ENCODE measurements around the gene SLC29A1. TPM values are rescaled to one million over a fixed set of nuclear protein-coding genes. Genes with fewer than 3 reads are reported as not detected.
"Not testable (repeated sequence)": the region's sequence is repeated elsewhere in the genome, so short reads cannot be mapped to it uniquely, and the experiment has no call there.

The SLC29A1 gene
- total RNA-seq, 1 experiment from 2014 or later: 11.0 TPM

DNA sequence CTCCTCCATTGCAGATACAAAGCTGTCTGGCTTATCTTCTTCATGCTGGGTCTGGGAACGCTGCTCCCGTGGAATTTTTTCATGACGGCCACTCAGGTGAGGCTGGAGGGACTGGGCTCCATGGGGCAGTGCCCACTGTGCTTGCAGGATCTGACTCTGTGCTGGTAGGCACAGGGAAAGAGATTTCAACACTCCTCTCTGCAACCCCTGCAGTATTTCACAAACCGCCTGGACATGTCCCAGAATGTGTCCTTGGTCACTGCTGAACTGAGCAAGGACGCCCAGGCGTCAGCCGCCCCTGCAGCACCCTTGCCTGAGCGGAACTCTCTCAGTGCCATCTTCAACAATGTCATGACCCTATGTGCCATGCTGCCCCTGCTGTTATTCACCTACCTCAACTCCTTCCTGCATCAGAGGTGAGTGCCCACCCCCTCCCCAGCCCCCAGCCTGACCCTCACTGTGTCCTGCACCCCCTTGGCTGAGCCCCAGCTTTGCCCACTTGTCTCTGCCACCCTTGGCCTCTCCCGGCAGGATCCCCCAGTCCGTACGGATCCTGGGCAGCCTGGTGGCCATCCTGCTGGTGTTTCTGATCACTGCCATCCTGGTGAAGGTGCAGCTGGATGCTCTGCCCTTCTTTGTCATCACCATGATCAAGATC is 6.1 kb downstream of the SLC29A1 start:
- peaks cover 3% of the 10 kb centered on the region; the same call in 1 of the 2 replicates for H3K4me1 ChIP-seq (replicated peaks)
- no peak overlapping the region for H3K27ac ChIP-seq
- H3K4me3 ChIP-seq: no peak overlapping the region
- no peaks in the 10 kb centered on the region for H3K27me3 ChIP-seq (replicated peaks)
- no peak for DNase-seq (ENCODE audit: low read depth in 1 of 2, low spot score in 2 of 2)
- H3K9me3 ChIP-seq (replicated peaks): no peaks in the 10 kb centered on the region
- 0 out of 2 replicates have a peak, but pooled peaks cover 5% of the 10 kb centered on the region for H3K36me3 ChIP-seq

DNA sequence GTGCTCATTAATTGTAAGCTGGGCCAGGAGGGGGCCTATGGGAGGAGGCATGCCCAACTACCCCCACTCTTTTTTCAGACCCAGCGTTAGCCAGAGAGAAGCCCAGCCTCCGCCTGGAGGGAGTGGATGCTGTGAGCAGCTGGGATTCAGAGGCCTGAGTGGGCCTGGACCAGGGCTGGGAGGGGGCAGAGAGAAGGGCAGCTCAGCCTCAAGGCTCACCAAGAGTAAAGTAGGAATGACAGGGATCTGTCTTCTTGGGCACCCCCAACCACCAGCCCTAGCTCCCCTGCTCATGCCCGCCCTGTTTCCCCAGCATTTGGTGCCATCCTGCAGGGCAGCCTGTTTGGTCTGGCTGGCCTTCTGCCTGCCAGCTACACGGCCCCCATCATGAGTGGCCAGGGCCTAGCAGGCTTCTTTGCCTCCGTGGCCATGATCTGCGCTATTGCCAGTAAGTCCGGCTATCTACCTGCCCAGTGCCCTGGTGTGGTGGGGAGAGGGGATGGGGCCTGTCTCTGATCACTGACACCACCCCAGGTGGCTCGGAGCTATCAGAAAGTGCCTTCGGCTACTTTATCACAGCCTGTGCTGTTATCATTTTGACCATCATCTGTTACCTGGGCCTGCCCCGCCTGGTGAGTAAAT is 6.8 kb downstream of the SLC29A1 start:
- Histone ChIP-seq H3K9me3 (replicated peaks) (no peaks in the 10 kb centered on the region), H3K36me3 (0 out of 2 replicates have a peak, but pooled peaks cover 5% of the 10 kb centered on the region), H3K27me3 (replicated peaks) (no peaks in the 10 kb centered on the region), H3K27ac (no peak overlapping the region), H3K4me3 (no peak overlapping the region), H3K4me1 (replicated peaks) (peaks cover 8% of the 10 kb centered on the region; the same call in 1 of the 2 replicates)
- DNase-seq (ENCODE audit: low read depth in 1 of 2, low spot score in 2 of 2): no peak

DNA sequence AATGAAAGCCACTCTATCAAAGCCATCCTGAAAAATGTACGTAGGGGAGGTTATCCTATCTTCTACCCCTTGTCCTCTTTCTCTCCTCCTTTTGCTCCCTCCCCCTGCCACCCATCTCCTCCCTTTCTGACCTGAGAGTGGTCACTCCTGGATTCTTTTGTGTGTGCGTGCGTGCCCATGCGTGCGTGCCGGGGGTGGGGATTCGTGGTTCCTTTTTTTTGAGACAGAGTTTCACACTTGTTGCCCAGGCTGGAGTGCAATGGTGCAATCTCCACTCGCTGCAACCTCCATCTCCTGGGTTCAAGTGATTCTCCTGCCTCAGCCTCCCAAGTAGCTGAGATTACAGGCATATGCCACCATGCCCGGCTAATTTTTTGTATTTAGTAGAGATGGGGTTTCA is 8.0 kb downstream of the SLC29A1 start:
- H3K27ac ChIP-seq; H3K36me3 ChIP-seq; H3K4me3 ChIP-seq; DNase-seq (ENCODE audit: low read depth in 1 of 2, low spot score in 2 of 2); H3K27me3 ChIP-seq (replicated peaks); H3K4me1 ChIP-seq (replicated peaks); H3K9me3 ChIP-seq (replicated peaks): not testable (repeated sequence)

- no peak overlapping the region for H3K27ac ChIP-seq
- H3K36me3 ChIP-seq: 0 out of 2 replicates have a peak, but pooled peaks cover 5% of the 10 kb centered on the region
- H3K9me3 ChIP-seq (replicated peaks): no peaks in the 10 kb centered on the region
- DNase-seq (ENCODE audit: low read depth in 1 of 2, low spot score in 2 of 2): no peak
- H3K27me3 ChIP-seq (replicated peaks): no peaks in the 10 kb centered on the region
- H3K4me1 ChIP-seq (replicated peaks): peaks cover 19% of the 10 kb centered on the region
- H3K4me3 ChIP-seq: no peak overlapping the region
Observed at GRCh38 chr6:44232676-44233566, 9.5 kb downstream of the SLC29A1 start.

DNA sequence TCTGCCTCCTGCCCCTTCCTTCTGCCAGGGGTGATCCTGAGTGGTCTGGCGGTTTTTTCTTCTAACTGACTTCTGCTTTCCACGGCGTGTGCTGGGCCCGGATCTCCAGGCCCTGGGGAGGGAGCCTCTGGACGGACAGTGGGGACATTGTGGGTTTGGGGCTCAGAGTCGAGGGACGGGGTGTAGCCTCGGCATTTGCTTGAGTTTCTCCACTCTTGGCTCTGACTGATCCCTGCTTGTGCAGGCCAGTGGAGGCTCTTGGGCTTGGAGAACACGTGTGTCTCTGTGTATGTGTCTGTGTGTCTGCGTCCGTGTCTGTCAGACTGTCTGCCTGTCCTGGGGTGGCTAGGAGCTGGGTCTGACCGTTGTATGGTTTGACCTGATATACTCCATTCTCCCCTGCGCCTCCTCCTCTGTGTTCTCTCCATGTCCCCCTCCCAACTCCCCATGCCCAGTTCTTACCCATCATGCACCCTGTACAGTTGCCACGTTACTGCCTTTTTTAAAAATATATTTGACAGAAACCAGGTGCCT is 10.2 kb downstream of the SLC29A1 start:
- Histone ChIP-seq H3K4me1 (replicated peaks) (peaks cover 22% of the 10 kb centered on the region), H3K27ac (no peak overlapping the region), H3K9me3 (replicated peaks) (no peaks in the 10 kb centered on the region), H3K27me3 (replicated peaks) (no peaks in the 10 kb centered on the region), H3K36me3 (0 out of 2 replicates have a peak, but pooled peaks cover 5% of the 10 kb centered on the region), H3K4me3 (no peak overlapping the region)
- no peak for DNase-seq (ENCODE audit: low read depth in 1 of 2, low spot score in 2 of 2)

- Histone ChIP-seq H3K36me3 (0 out of 2 replicates have a peak, but pooled peaks cover 5% of the 10 kb centered on the region), H3K9me3 (replicated peaks) (no peaks in the 10 kb centered on the region), H3K27ac (no peak overlapping the region), H3K4me3 (no peak overlapping the region), H3K27me3 (replicated peaks) (no peaks in the 10 kb centered on the region), H3K4me1 (replicated peaks) (peaks cover 22% of the 10 kb centered on the region)
- peak; percentile 50 to 73 for DNase-seq (ENCODE audit: low read depth in 1 of 2, low spot score in 2 of 2)
Observed at GRCh38 chr6:44234101-44235025, 11.0 kb downstream of the SLC29A1 start.

- H3K9me3 ChIP-seq (replicated peaks): no peaks in the 10 kb centered on the region
- H3K36me3 ChIP-seq: 0 out of 2 replicates have a peak, but pooled peaks cover 5% of the 10 kb centered on the region
Observed at GRCh38 chr6:44235269-44235668, 11.9 kb downstream of the SLC29A1 start.

GRCh38 chr6:44235891-44236516 is 12.6 kb downstream of the SLC29A1 start:
- H3K27me3 ChIP-seq (replicated peaks): no peaks in the 10 kb centered on the region
- no peak overlapping the region for H3K27ac ChIP-seq
- peaks cover 22% of the 10 kb centered on the region for H3K4me1 ChIP-seq (replicated peaks)
- no peak overlapping the region for H3K4me3 ChIP-seq
- no peak for DNase-seq (ENCODE audit: low read depth in 1 of 2, low spot score in 2 of 2)
- no peaks in the 10 kb centered on the region for H3K9me3 ChIP-seq (replicated peaks)
- H3K36me3 ChIP-seq: 0 out of 2 replicates have a peak, but pooled peaks cover 5% of the 10 kb centered on the region

More at GRCh38 chr6:44235269-44235668, 11.9 kb downstream of the SLC29A1 start:
- DNase-seq (ENCODE audit: low read depth in 1 of 2, low spot score in 2 of 2): no peak
- Histone ChIP-seq H3K4me1 (replicated peaks) (peaks cover 22% of the 10 kb centered on the region), H3K27me3 (replicated peaks) (no peaks in the 10 kb centered on the region), H3K4me3 (no peak overlapping the region), H3K27ac (no peak overlapping the region)

GRCh38 chr6:44237021-44237812 is 13.8 kb downstream of the SLC29A1 start:
- peaks cover 22% of the 10 kb centered on the region for H3K4me1 ChIP-seq (replicated peaks)

GRCh38 chr6:44237813-44238433 is 14.5 kb downstream of the SLC29A1 start:
- DNase-seq (ENCODE audit: low read depth in 1 of 2, low spot score in 2 of 2): peak; percentile 78
- Histone ChIP-seq H3K27me3 (replicated peaks) (no peaks in the 10 kb centered on the region), H3K27ac (peak overlapping the region; percentile 81), H3K9me3 (replicated peaks) (no peaks in the 10 kb centered on the region), H3K4me1 (replicated peaks) (peaks cover 22% of the 10 kb centered on the region), H3K36me3 (no peaks in the 10 kb centered on the region), H3K4me3 (peak overlapping the region; percentile 47)

More at GRCh38 chr6:44237021-44237812, 13.8 kb downstream of the SLC29A1 start:
- Histone ChIP-seq H3K36me3 (no peaks in the 10 kb centered on the region), H3K27me3 (replicated peaks) (no peaks in the 10 kb centered on the region), H3K4me3 (peak overlapping the region; percentile 47), H3K9me3 (replicated peaks) (no peaks in the 10 kb centered on the region), H3K27ac (peak overlapping the region; percentile 81)
- peak; percentile 90 to 97 for DNase-seq (ENCODE audit: low read depth in 1 of 2, low spot score in 2 of 2)

DNA sequence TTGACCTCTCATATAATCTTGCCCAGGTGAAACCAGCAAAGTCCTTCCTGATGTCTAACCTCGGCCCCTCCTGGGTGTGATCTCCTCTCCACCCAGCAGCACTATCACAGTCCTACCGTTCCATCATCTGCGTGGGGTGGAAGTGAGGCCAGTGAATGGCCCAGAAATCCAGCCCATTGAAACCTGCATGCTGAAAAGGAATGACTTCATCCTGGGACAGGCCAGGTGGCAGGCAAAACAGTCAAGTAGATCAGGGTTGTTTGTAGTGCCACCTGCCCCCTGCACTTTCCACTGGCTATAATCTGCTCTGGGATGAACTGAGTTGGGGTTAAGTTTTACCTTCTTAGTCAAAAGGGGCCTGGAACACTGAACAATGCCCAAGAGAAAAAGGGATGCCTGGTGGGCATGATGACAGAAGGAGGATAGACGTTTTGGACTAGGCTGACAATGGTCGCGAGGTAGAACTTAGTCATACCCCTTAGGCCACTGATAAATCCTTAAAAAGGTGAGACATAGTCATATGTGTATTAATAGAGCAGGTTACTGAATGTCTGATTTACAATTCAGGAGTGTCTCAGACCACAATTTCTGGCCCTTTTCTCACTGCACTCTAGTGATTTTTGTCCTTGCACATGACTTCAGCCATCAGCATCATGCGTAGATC is 15.4 kb downstream of the SLC29A1 start:
- Histone ChIP-seq H3K27ac (no peak overlapping the region), H3K4me3 (no peak overlapping the region), H3K27me3 (replicated peaks) (no peaks in the 10 kb centered on the region), H3K36me3 (no peaks in the 10 kb centered on the region), H3K9me3 (replicated peaks) (no peaks in the 10 kb centered on the region), H3K4me1 (replicated peaks) (peaks cover 22% of the 10 kb centered on the region)
- DNase-seq (ENCODE audit: low read depth in 1 of 2, low spot score in 2 of 2): no peak

Data from SJSA1 (cell line).